H1 (cell line): ENCODE measurements around the gene PDZD11. TPM values are rescaled to one million over a fixed set of nuclear protein-coding genes. Genes with fewer than 3 reads are reported as not detected.

ENCODE experiments used
- CTCF ChIA-PET: fragments of 300-600 bp; sonication (Branson Sonifier 250); formaldehyde crosslinking; loops from one replicate; lab custom pipeline; 2021; ENCODE audit not compliant: partially characterized antibody; lab: Charles Lee
- POLR2A ChIA-PET: fragments of 300-600 bp; sonication (Branson Sonifier 250); formaldehyde crosslinking; loops from one replicate; lab custom pipeline; 2021; ENCODE audit warnings: inconsistent platforms; ENCODE audit not compliant: partially characterized antibody; lab: Charles Lee
- DNase-seq, 2 experiments: peaks; one replicate each; pipeline versions ENCODE4 v3.0.0 to v3.0.0-alpha.2; 2010 to 2022; ENCODE audit warnings: low spot score in 2 of 2, low read depth in 1 of 2, mixed read lengths in 1 of 2
- FAIRE-seq: peaks from 2 replicates; lab custom pipeline; 2011; peaks lifted over from hg19 to GRCh38; lab: Jason Lieb, UNC
- H2AFZ ChIP-seq: 2 replicates; pipeline ENCODE4 v1.8.1; 2012; ENCODE audit warnings: low read length, inconsistent platforms
- H2AK5ac ChIP-seq: 2 replicates; pipeline ENCODE4 v1.6.1; 2013; ENCODE audit warnings: low read depth, low read length
- H2BK120ac ChIP-seq: replicated peaks from 2 replicates; pipeline ENCODE3; 2013; ENCODE audit warnings: low read depth, low read length, inconsistent platforms
- H2BK12ac ChIP-seq: 2 replicates; pipeline ENCODE4 v1.6.1; 2013; ENCODE audit warnings: low read depth, low read length
- H2BK15ac ChIP-seq: 2 replicates; pipeline ENCODE4 v1.6.1; 2013; ENCODE audit warnings: low read length
- H2BK20ac ChIP-seq: 2 replicates; pipeline ENCODE4 v1.6.1; 2013; ENCODE audit warnings: low read length
- H2BK5ac ChIP-seq: 2 replicates; pipeline ENCODE4 v1.6.1; 2013; ENCODE audit warnings: low read depth, low read length
- H3K14ac ChIP-seq: 2 replicates; pipeline ENCODE4 v1.6.1; 2013; ENCODE audit warnings: inconsistent platforms; ENCODE audit not compliant: insufficient read length
- H3K18ac ChIP-seq: 2 replicates; pipeline ENCODE4 v1.6.1; 2013; ENCODE audit warnings: low read length; ENCODE audit errors: extremely low read depth
- H3K23ac ChIP-seq: 2 replicates; pipeline ENCODE4 v1.6.1; 2013; ENCODE audit warnings: inconsistent platforms; ENCODE audit not compliant: insufficient read length
- H3K23me2 ChIP-seq: 2 replicates; pipeline ENCODE4 v1.6.1; 2013; ENCODE audit warnings: low read depth, low read length
- H3K27ac ChIP-seq: 2 replicates; pipeline ENCODE4 v1.6.1; 2011; ENCODE audit warnings: low read depth, low read length, inconsistent platforms
- H3K27me3 ChIP-seq, 4 experiments: replicated peaks in 1 of 4; 1 replicate in 1 of 4; 2 replicates in 3 of 4; pipeline versions ENCODE4 v1.6.1 to v1.8.1; 2011 to 2013; ENCODE audit warnings: low read length in 3 of 4, mild to moderate bottlenecking in 3 of 4, inconsistent platforms in 2 of 4, mixed read lengths in 2 of 4, moderate library complexity in 1 of 4; ENCODE audit not compliant: control insufficient read depth in 3 of 4, insufficient read depth in 3 of 4; ENCODE audit errors: extremely low read depth in 1 of 4
- H3K36me3 ChIP-seq, 4 experiments: 2 replicates each; pipeline versions ENCODE4 v1.6.1 to v1.8.1; 2011 to 2013; ENCODE audit warnings: mild to moderate bottlenecking in 4 of 4, low read length in 3 of 4, moderate library complexity in 2 of 4, control low read depth in 1 of 4, inconsistent platforms in 1 of 4; ENCODE audit not compliant: insufficient read depth in 4 of 4, control insufficient read depth in 2 of 4
- H3K4ac ChIP-seq: replicated peaks from 2 replicates; pipeline ENCODE3; 2013; ENCODE audit warnings: low read length, low read depth, mixed read lengths, inconsistent platforms; ENCODE audit not compliant: insufficient read length
- H3K4me1 ChIP-seq, 4 experiments: replicated peaks in 1 of 4; 1 replicate in 1 of 4; 2 replicates in 3 of 4; pipeline versions ENCODE4 v1.6.1 to v1.8.1; 2011 to 2013; ENCODE audit warnings: low read length in 3 of 4, inconsistent platforms in 2 of 4, mixed read lengths in 1 of 4; ENCODE audit not compliant: insufficient read depth in 4 of 4, control insufficient read depth in 3 of 4
- H3K4me2 ChIP-seq, 2 experiments: 2 replicates each; pipeline versions ENCODE4 v1.6.1 to v1.8.1; 2011 to 2013; ENCODE audit warnings: low read depth in 2 of 2, low read length in 2 of 2, control low read depth in 1 of 2, inconsistent platforms in 1 of 2, mild to moderate bottlenecking in 1 of 2; ENCODE audit not compliant: insufficient read depth in 1 of 2
- H3K4me3 ChIP-seq, 4 experiments: fragments of 200-600, 300-600 bp in 1 of 4; sonication (generic), shearing (Covaris generic), sonication (Bioruptor Twin) in 1 of 4; 2 replicates each; pipeline versions ENCODE4 v1.5.1 to v1.8.1; 2011 to 2016; ENCODE audit warnings: low read length in 4 of 4, low read depth in 3 of 4, control low read depth in 2 of 4, inconsistent platforms in 2 of 4, mild to moderate bottlenecking in 2 of 4, mixed read lengths in 1 of 4, moderate library complexity in 1 of 4; ENCODE audit not compliant: insufficient read depth in 2 of 4; ENCODE audit errors: extremely low read depth in 1 of 4
- H3K56ac ChIP-seq: replicated peaks from 2 replicates; pipeline ENCODE3; 2013; ENCODE audit warnings: low read depth, mild to moderate bottlenecking, mixed read lengths, low read length, inconsistent platforms; ENCODE audit not compliant: insufficient read length
- H3K79me1 ChIP-seq: 2 replicates; pipeline ENCODE4 v1.6.1; 2013; ENCODE audit warnings: low read depth, low read length, control low read depth
- H3K79me2 ChIP-seq, 2 experiments: 2 replicates each; pipeline versions ENCODE4 v1.6.1 to v1.8.1; 2012 to 2013; ENCODE audit warnings: low read length in 2 of 2, mild to moderate bottlenecking in 2 of 2, inconsistent platforms in 1 of 2; ENCODE audit not compliant: insufficient read depth in 2 of 2, control insufficient read depth in 1 of 2
- H3K9ac ChIP-seq, 4 experiments: replicated peaks in 1 of 4; 1 replicate in 1 of 4; 2 replicates in 3 of 4; pipeline versions ENCODE4 v1.6.1 to v1.8.1; 2011 to 2013; ENCODE audit warnings: low read depth in 3 of 4, low read length in 3 of 4, control low read depth in 2 of 4, mild to moderate bottlenecking in 2 of 4, moderate library complexity in 2 of 4, inconsistent platforms in 1 of 4; ENCODE audit errors: extremely low read depth in 1 of 4
- H3K9me3 ChIP-seq, 2 experiments: 2 replicates each; pipeline versions ENCODE4 v1.6.1 to v1.8.1; 2012 to 2013; ENCODE audit warnings: mild to moderate bottlenecking in 2 of 2, moderate library complexity in 2 of 2, control low read depth in 1 of 2, inconsistent platforms in 1 of 2, low read depth in 1 of 2, low read length in 1 of 2, mixed read lengths in 1 of 2; ENCODE audit not compliant: insufficient read depth in 2 of 2
- H4K20me1 ChIP-seq, 2 experiments: replicated peaks in 1 of 2; 2 replicates each; pipeline versions ENCODE3 to v1.8.1; 2011 to 2013; ENCODE audit warnings: inconsistent platforms in 2 of 2, low read length in 2 of 2, mild to moderate bottlenecking in 1 of 2; ENCODE audit not compliant: insufficient read depth in 2 of 2, control insufficient read depth in 1 of 2
- H4K5ac ChIP-seq: 2 replicates; pipeline ENCODE4 v1.6.1; 2013; ENCODE audit warnings: low read length, low read depth, mixed read lengths, inconsistent platforms; ENCODE audit not compliant: insufficient read length
- H4K8ac ChIP-seq: 2 replicates; pipeline ENCODE4 v1.8.0; 2013; ENCODE audit warnings: mild to moderate bottlenecking, moderate library complexity, low read length, inconsistent platforms; ENCODE audit not compliant: insufficient read depth; ENCODE audit errors: extremely low read depth
- H4K91ac ChIP-seq: replicated peaks from 2 replicates; pipeline ENCODE3; 2013; ENCODE audit warnings: low read length, mixed read lengths, inconsistent platforms; ENCODE audit not compliant: insufficient read length
- ASH2L ChIP-seq: fragments of 200-600, 300-600 bp; sonication (generic); IDR thresholded peaks from one replicate; pipeline ENCODE4 v1.7.1; 2017; ENCODE audit warnings: low read length
- ATF3 ChIP-seq: IDR thresholded peaks from 2 replicates; pipeline ENCODE4 v1.6.1; 2011; ENCODE audit warnings: low read depth, mild to moderate bottlenecking, low read length; ENCODE audit not compliant: insufficient read depth
- CEBPB ChIP-seq: IDR thresholded peaks from 2 replicates; pipeline ENCODE4 v1.6.1; 2012; ENCODE audit warnings: low read depth, low read length
- CTBP2 ChIP-seq: IDR thresholded peaks from 2 replicates; pipeline ENCODE4 v1.7.0; 2011; ENCODE audit warnings: borderline replicate concordance, mild to moderate bottlenecking, moderate library complexity, mixed read lengths, low read length; ENCODE audit not compliant: insufficient read depth, insufficient read length
- GABPA ChIP-seq: IDR thresholded peaks from 2 replicates; pipeline ENCODE4 v1.6.1; 2011; ENCODE audit warnings: mild to moderate bottlenecking, low read length, moderate library complexity, borderline replicate concordance; ENCODE audit not compliant: insufficient read depth
- JUND ChIP-seq: IDR thresholded peaks from 2 replicates; pipeline ENCODE4 v1.6.1; 2011; ENCODE audit warnings: mild to moderate bottlenecking, improper control_type of control experiment, low read length
- MAFK ChIP-seq: IDR thresholded peaks from 2 replicates; pipeline ENCODE4 v1.6.1; 2012; ENCODE audit warnings: low read depth, mild to moderate bottlenecking, improper control_type of control experiment, low read length
- PHF8 ChIP-seq: fragments of 200-600 bp; sonication (generic); conservative IDR thresholded peaks from 2 replicates; pipeline ENCODE4 v1.7.1; 2012; ENCODE audit warnings: low read depth, mild to moderate bottlenecking, inconsistent platforms, low read length, moderate library complexity
- SAP30 ChIP-seq: fragments of 300-600 bp; sonication (generic); IDR thresholded peaks from 2 replicates; pipeline ENCODE4 v1.7.1; 2012; ENCODE audit warnings: low read length, moderate library complexity, mild to moderate bottlenecking, inconsistent platforms; ENCODE audit not compliant: insufficient read depth, insufficient replicate concordance
- SIN3A ChIP-seq, 2 experiments: IDR thresholded peaks in 1 of 2; conservative IDR thresholded peaks in 1 of 2; 2 replicates each; pipeline ENCODE4 v1.6.1; 2011 to 2012; ENCODE audit warnings: low read length in 2 of 2, improper control_type of control experiment in 1 of 2, low read depth in 1 of 2, mild to moderate bottlenecking in 1 of 2
- TCF12 ChIP-seq: IDR thresholded peaks from 2 replicates; pipeline ENCODE4 v1.6.1; 2011; ENCODE audit warnings: low read depth, mild to moderate bottlenecking, low read length
- TEAD4 ChIP-seq: IDR thresholded peaks from 2 replicates; pipeline ENCODE4 v1.6.1; 2012; ENCODE audit warnings: low read depth, low read length, inconsistent platforms, mixed read lengths
- WGBS, 2 experiments: shearing (Covaris generic) in 1 of 2; methylation state at CpG; one replicate each; pipeline versions ENCODE4 v1.1.6 to v1.1.7; 2013 to 2015; ENCODE audit warnings: low lambda C conversion rate in 2 of 2, mixed read lengths in 2 of 2, inconsistent platforms in 1 of 2, low coverage in 1 of 2, missing lambda C conversion rate in 1 of 2; ENCODE audit not compliant: insufficient replicate concordance in 2 of 2, insufficient coverage in 1 of 2, insufficient read length in 1 of 2; ENCODE audit errors: extremely low coverage in 1 of 2, missing lambda C conversion rate in 1 of 2; 5-methylcytosine and 5-hydroxymethylcytosine counted together
- polyA plus RNA-seq, 7 experiments: library from polyadenylated mRNA; depleted of rRNA in 3 of 7; stranded (reverse) in 5 of 7; unstranded in 2 of 7; fragments of >200 nt in 5 of 7; fragments of 200-250 nt in 2 of 7; gene quantifications; 1 replicate in 5 of 7; 2 replicates in 1 of 7; 4 replicates in 1 of 7; pipeline versions ENCODE4 v1.2.1 to v1.2.3, GENCODE V29; 2011 to 2013; ENCODE audit warnings: missing spikeins in 2 of 7, mixed read lengths in 2 of 7
- total RNA-seq: library from RNA; stranded (reverse); fragmentation: NEBNext Ultra II Directional; extraction: Animal tissue kit (Norgen Biotek cat#: 25700); gene quantifications from 2 replicates; pipeline ENCODE4 v1.2.1, GENCODE V29; 2021
- TF ChIP-seq, protein P1 (sequence below): IDR thresholded peaks from 2 replicates; pipeline ENCODE4 v1.6.1; 2011; ENCODE audit warnings: low read length, improper control_type of control experiment

PDZD11 gene
- total and polyA plus RNA-seq, 2 of the 8 experiments (the other 6 are each of a cell fraction or from before 2014, with no cell fraction given), result 31.5 to 55.9 TPM

DNA sequence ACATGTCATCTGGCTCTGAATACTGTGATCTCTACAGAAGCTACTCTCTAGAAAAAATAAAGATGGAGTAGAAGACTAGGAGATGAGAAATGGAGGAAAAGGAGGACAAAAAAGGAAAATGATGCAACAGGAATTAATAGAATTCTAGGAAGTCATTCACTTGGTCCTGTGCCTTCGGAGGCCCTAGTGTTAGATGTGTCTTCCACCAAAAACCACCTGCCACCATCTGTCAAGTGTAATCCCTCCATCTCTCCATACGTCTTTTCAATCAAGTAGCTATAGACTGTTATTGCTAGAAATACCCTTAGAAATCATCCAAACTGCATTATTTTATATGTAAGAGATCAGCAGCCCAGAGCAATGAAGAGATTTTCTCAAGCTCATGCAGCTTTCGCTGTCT lies 10.6 kb downstream of the PDZD11 start:
- no peak overlapping the region for H3K4me3 ChIP-seq
- FAIRE-seq, result no peak
- CTCF ChIA-PET, result no interaction called here
- H3K27me3 ChIP-seq, result no peaks in the 10 kb centered on the region
- H4K91ac ChIP-seq, result no peak overlapping the region
- no peak overlapping the region for H2AK5ac ChIP-seq
- 88% methylated on average over 3 of the region's 3 CpGs; no CpG with 5 or more reads in 1 of the 2 experiments for WGBS, 2 experiments
- no peak overlapping the region for H2BK20ac ChIP-seq
- H4K20me1 ChIP-seq, result no peaks in the 10 kb centered on the region
- H3K36me3 ChIP-seq, result no peaks in the 10 kb centered on the region
- no peak overlapping the region for H3K56ac ChIP-seq
- no peaks in the 10 kb centered on the region for H3K9me3 ChIP-seq
- no peaks in the 10 kb centered on the region for H3K79me1 ChIP-seq
- DNase-seq, result no peak
- H4K8ac ChIP-seq, result no peak overlapping the region
- no peak overlapping the region for H2BK15ac ChIP-seq
- no peaks in the 10 kb centered on the region for H3K4me1 ChIP-seq
- H4K5ac ChIP-seq, result no peak overlapping the region
- POLR2A ChIA-PET, result interaction anchor here (0.6 to 1.3 kb wide), 2 partner anchors 224 to 290 kb away, joined by 3 to 4 read pairs; no protein-coding TSS in a partner anchor
- no peak overlapping the region for H3K14ac ChIP-seq
- H2BK12ac ChIP-seq, result no peak overlapping the region
- H3K4ac ChIP-seq, result no peak overlapping the region
- H3K18ac ChIP-seq, result no peak overlapping the region
- no peak overlapping the region for H3K9ac ChIP-seq
- H3K23me2 ChIP-seq, result no peaks in the 10 kb centered on the region
- no peak overlapping the region for H3K23ac ChIP-seq
- H3K79me2 ChIP-seq, result no peaks in the 10 kb centered on the region
- H3K27ac ChIP-seq, result no peak overlapping the region
- H2AFZ ChIP-seq, result no peak overlapping the region
- no peak overlapping the region for H2BK120ac ChIP-seq
- H2BK5ac ChIP-seq, result no peak overlapping the region
- no peak overlapping the region for H3K4me2 ChIP-seq
- TF ChIP-seq GABPA, result no peak
- no peak for TF ChIP-seq CTBP2
- no peak for TF ChIP-seq ASH2L
- no peak for TF ChIP-seq JUND
- no peak for TF ChIP-seq MAFK
- no peak for TF ChIP-seq ATF3
- TF ChIP-seq TCF12, result no peak
- no peak for TF ChIP-seq TEAD4
- TF ChIP-seq SIN3A (conservative IDR thresholded peaks at IDR 0.05 in 1 of 2, IDR thresholded peaks at IDR 0.05 in 1 of 2; ENCODE audit: low read depth in 1 of 2, low read length in 2 of 2), result no peak
- TF ChIP-seq CEBPB, result no peak
- TF ChIP-seq PHF8, result no peak
- no peak for TF ChIP-seq SAP30
- TF ChIP-seq, protein P1, sequence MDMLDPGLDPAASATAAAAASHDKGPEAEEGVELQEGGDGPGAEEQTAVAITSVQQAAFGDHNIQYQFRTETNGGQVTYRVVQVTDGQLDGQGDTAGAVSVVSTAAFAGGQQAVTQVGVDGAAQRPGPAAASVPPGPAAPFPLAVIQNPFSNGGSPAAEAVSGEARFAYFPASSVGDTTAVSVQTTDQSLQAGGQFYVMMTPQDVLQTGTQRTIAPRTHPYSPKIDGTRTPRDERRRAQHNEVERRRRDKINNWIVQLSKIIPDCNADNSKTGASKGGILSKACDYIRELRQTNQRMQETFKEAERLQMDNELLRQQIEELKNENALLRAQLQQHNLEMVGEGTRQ, result no peak
